ENCODE measurements around the gene ADAMTS2.

Gene ADAMTS2

DNA sequence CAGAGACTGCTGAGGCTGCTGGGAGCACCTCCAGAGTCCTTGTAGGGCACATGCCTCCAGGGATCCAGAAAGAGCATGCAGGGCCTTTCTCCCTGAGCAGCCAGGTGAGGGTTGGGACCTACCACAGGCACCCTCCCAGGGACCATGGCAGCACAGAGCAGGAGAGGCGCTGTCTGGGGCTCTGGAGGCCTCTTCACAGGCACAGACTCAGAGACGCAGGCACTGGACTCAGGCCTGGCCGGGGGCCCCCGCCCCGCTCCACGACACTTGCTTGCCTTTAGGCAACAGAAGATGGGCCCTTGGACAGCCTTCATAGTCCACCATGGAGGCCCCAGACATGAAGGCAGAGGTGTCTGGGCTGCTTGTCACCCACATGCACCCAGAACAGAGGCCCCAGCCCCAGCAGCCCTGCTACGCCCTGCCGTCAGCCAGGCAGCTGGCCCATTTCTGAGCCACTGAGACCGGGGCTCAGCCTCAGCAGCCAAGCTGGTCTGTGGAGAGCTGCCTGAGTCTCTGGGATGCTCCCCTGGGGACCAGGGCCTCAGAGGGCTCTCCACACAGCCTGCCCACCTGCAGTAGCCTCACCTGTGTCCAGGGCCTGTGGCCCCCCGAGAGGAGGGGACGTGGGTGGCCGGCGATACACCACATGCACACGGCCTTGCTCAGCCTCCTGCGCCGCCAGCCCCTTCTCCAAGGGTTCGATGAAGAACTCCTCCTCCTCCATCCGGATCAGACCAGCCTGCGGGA lies 72.8 kb downstream of the ADAMTS2 start:
- no peak overlapping the region for H3K4me3 ChIP-seq (replicated peaks; ENCODE audit: low read depth, low read length)
- TF ChIP-seq, protein P1, sequence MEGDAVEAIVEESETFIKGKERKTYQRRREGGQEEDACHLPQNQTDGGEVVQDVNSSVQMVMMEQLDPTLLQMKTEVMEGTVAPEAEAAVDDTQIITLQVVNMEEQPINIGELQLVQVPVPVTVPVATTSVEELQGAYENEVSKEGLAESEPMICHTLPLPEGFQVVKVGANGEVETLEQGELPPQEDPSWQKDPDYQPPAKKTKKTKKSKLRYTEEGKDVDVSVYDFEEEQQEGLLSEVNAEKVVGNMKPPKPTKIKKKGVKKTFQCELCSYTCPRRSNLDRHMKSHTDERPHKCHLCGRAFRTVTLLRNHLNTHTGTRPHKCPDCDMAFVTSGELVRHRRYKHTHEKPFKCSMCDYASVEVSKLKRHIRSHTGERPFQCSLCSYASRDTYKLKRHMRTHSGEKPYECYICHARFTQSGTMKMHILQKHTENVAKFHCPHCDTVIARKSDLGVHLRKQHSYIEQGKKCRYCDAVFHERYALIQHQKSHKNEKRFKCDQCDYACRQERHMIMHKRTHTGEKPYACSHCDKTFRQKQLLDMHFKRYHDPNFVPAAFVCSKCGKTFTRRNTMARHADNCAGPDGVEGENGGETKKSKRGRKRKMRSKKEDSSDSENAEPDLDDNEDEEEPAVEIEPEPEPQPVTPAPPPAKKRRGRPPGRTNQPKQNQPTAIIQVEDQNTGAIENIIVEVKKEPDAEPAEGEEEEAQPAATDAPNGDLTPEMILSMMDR (IDR thresholded peaks at IDR 0.05; ENCODE audit: low read depth, low read length, missing control alignments) = no peak
- DNase-seq (ENCODE audit: extremely low read depth, low read depth) = no peak

DNA sequence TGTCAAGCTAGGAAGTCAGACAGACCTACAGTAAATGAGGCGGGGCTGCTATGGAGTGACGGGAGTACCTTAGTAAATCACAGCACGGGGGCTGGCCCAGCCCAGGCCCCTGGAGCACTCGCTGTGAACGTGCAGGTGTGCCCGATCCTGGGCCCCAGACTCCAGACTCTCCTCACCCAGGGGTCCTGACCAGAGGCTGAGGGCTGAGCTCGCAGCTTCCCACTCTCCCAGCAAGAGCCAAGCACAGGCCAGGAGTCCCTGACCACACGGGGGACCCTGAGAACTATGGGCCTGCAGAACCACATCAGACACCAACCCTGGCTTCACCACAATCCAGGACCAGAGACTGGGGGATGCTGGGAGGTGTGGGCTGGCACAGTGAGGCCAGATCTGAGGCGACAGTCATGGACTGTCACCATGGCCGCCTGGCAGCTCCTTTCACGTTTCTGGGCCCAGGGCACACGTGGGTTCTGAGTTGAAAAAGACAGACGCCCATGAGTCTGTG lies 73.4 kb downstream of the ADAMTS2 start:
- no peak for DNase-seq (ENCODE audit: extremely low read depth, low read depth)
- TF ChIP-seq, protein P1 (IDR thresholded peaks at IDR 0.05; ENCODE audit: low read depth, low read length, missing control alignments) = no peak
- H3K4me3 ChIP-seq (replicated peaks; ENCODE audit: low read depth, low read length) = no peak overlapping the region

DNA sequence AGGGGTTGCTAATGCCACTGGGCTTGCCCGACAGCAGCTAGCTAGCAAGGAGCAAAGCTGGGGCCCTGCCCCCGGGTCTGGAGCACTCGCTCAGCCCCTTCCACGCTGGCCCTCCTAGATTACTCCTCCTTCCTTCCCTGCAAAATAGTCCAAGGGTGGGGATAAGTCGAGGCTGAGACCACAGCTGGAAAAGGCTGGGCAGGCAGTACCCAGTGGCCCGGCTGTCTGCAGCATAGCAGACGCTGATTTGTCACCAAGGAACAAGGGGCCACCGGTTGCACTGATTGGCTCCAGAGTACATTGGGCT lies 73.9 kb downstream of the ADAMTS2 start:
- H3K4me3 ChIP-seq (replicated peaks; ENCODE audit: low read depth, low read length) = no peak overlapping the region
- DNase-seq (ENCODE audit: extremely low read depth, low read depth) = no peak
- TF ChIP-seq, protein P1 (IDR thresholded peaks at IDR 0.05; ENCODE audit: low read depth, low read length, missing control alignments) = no peak

- no peak overlapping the region for H3K4me3 ChIP-seq (replicated peaks; ENCODE audit: low read depth, low read length)
- DNase-seq (ENCODE audit: extremely low read depth, low read depth) = no peak
- TF ChIP-seq, protein P1 (IDR thresholded peaks at IDR 0.05; ENCODE audit: low read depth, low read length, missing control alignments) = no peak
These were observed 74.5 kb downstream of the ADAMTS2 start for GRCh38 chr5:179270581-179271427.

DNA sequence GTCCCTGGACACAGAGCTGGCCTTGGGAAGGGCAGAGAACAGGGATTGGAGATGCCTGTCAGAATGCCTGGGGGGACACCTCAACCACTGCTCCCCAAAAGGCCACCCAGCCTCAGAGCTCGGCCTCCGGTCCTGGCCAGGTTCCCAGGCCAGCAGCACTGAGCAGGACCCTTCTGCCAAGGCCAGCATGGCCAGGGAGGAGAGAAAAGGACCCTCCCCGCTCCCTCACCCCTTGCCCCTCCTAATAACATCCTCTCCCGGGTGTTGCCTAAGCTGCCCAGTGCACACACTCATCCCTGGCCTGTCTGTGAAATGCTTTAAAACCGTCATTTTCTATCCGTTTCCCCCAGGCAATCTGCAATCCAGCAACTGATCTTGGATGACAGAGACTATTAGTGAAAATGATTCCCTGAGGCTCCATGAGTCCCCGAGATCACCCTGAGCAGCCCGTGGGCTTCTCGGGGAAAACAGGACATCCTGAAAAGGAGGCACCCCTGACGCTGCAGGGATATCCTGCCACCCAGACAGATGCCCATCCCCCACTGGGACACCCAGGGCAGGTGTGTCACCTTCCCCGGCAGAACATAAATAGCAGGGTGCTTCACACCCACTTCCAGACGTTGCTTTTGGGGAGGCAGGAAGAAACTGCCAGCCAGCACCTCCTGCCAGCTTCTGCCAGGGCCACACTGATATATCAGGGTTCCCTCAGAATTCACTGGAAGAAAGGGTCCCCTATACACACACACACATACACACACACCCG lies 75.3 kb downstream of the ADAMTS2 start:
- DNase-seq (ENCODE audit: extremely low read depth, low read depth) = no peak
- no peak overlapping the region for H3K4me3 ChIP-seq (replicated peaks; ENCODE audit: low read depth, low read length)
- TF ChIP-seq, protein P1 (IDR thresholded peaks at IDR 0.05; ENCODE audit: low read depth, low read length, missing control alignments) = no peak

- TF ChIP-seq, protein P1 (IDR thresholded peaks at IDR 0.05; ENCODE audit: low read depth, low read length, missing control alignments) = no peak
- DNase-seq (ENCODE audit: extremely low read depth, low read depth) = no peak
These were observed 76.1 kb downstream of the ADAMTS2 start for GRCh38 chr5:179268966-179269693.

More at GRCh38 chr5:179268966-179269693, 76.1 kb downstream of the ADAMTS2 start:
- H3K4me3 ChIP-seq (replicated peaks; ENCODE audit: low read depth, low read length) = no peak overlapping the region; the same call in 1 of the 2 replicates
